HEK293 (cell line): ENCODE measurements around the gene HMCN2.

Experiments used
- CTCF ChIP-seq: fragments of 450-650 bp; formaldehyde crosslinking; IDR thresholded peaks from 2 replicates; pipeline ENCODE4 v1.5.1; 2016; ENCODE audit warnings: missing biosample characterization, missing genetic modification characterization
- KLF10 ChIP-seq: fragments of 450-650 bp; IDR thresholded peaks from 2 replicates; pipeline ENCODE4 v1.5.1; 2018; ENCODE audit warnings: missing biosample characterization, mild to moderate bottlenecking, missing genetic modification characterization
- ZNF214 ChIP-seq: fragments of 450-650 bp; formaldehyde crosslinking; IDR thresholded peaks from 2 replicates; pipeline ENCODE4 v1.5.1; 2017; ENCODE audit warnings: missing biosample characterization, mild to moderate bottlenecking, missing genetic modification characterization, borderline replicate concordance
- ZNF544 ChIP-seq: fragments of 450-650 bp; formaldehyde crosslinking; IDR thresholded peaks from 2 replicates; pipeline ENCODE4 v1.5.0; 2017; ENCODE audit warnings: missing biosample characterization, missing genetic modification characterization

DNA sequence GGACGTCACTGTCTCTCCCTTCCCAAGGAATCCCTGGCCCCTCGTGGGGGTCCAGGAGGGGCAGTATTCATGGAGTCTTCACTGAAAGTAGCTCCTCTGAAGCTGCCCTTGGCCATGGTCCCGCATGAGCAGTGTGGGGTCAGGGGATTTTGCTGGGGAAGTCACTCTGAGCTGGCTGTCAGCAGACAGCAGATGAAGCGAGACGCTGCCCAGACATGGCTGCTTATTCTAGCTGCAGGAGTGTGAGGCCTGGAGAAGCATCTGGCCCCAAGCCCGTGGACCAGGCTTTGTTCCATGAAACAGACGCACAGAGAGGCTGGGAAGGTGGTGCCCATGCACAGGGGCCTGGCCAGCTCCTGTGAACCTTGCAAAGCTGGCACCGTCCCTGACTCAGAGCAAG lies 157.7 kb downstream of the HMCN2 start:
- TF ChIP-seq CTCF (tag by site-specific recombination) (no peak), ZNF214 (tag by site-specific recombination) (no peak), ZNF544 (tag by site-specific recombination) (no peak), KLF10 (no peak)
